H1 (cell line): ENCODE results near the gene ZNF425.

ENCODE experiments used
- CTCF ChIP-seq, 3 experiments: IDR thresholded peaks; 1 replicate in 2 of 3; 2 replicates in 1 of 3; pipeline versions ENCODE4 v1.5.1 to v1.6.1; 2011; ENCODE audit warnings: low read length in 3 of 3, mild to moderate bottlenecking in 3 of 3, inconsistent platforms in 2 of 3, low read depth in 1 of 3, moderate library complexity in 1 of 3; ENCODE audit not compliant: insufficient read depth in 1 of 3; ENCODE audit errors: control extremely low read depth in 1 of 3
- EP300 ChIP-seq, 2 experiments: IDR thresholded peaks; 1 replicate in 1 of 2; 2 replicates in 1 of 2; pipeline ENCODE4 v1.6.1; 2011 to 2012; ENCODE audit warnings: low read depth in 2 of 2, low read length in 2 of 2, mild to moderate bottlenecking in 2 of 2, borderline replicate concordance in 1 of 2, inconsistent platforms in 1 of 2, moderate library complexity in 1 of 2
- EZH2 ChIP-seq: fragments of 200-600 bp; sonication (generic); IDR thresholded peaks from 2 replicates; pipeline ENCODE4 v1.7.1; 2012; ENCODE audit warnings: low read depth, mild to moderate bottlenecking, moderate library complexity, low read length, inconsistent platforms; ENCODE audit not compliant: severe bottlenecking
- RXRA ChIP-seq: IDR thresholded peaks from 2 replicates; pipeline ENCODE4 v1.6.1; 2011; ENCODE audit warnings: low read depth, mild to moderate bottlenecking, low read length, moderate library complexity; ENCODE audit not compliant: insufficient read depth
- SP1 ChIP-seq: IDR thresholded peaks from 2 replicates; pipeline ENCODE4 v1.6.1; 2011; ENCODE audit warnings: low read depth, low read length
- SP2 ChIP-seq: IDR thresholded peaks from 2 replicates; pipeline ENCODE4 v1.6.1; 2012; ENCODE audit warnings: mild to moderate bottlenecking, low read length, inconsistent platforms

GRCh38 chr7:149084407-149084806 is 41.7 kb downstream of the ZNF425 start:
- no peak for TF ChIP-seq RXRA
- no peak for TF ChIP-seq CTCF (IDR thresholded peaks at IDR 0.05; ENCODE audit: control extremely low read depth in 1 of 3, insufficient read depth in 1 of 3, low read depth in 1 of 3, low read length in 3 of 3)
- TF ChIP-seq SP1, result no peak
- TF ChIP-seq EP300 (IDR thresholded peaks at IDR 0.05; ENCODE audit: borderline replicate concordance in 1 of 2, low read depth in 2 of 2, low read length in 2 of 2), result no peak
- no peak for TF ChIP-seq SP2
- TF ChIP-seq EZH2, result no peak
